ENCODE results near the gene SENP6.
"Not testable (repeated sequence)": the region's sequence is repeated elsewhere in the genome, so short reads cannot be mapped to it uniquely, and the experiment has no call there.

The SENP6 gene

GRCh38 chr6:75656479-75656878, 54.8 kb downstream of the SENP6 start:
- no peak for TF ChIP-seq CTCF (IDR thresholded peaks at IDR 0.05; ENCODE audit: insufficient read depth, low read depth, low read length, missing control alignments)
- no peak for DNase-seq (ENCODE audit: low read depth)
- no peak overlapping the region for H3K4me3 ChIP-seq (ENCODE audit: low read length)

- TF ChIP-seq CTCF (IDR thresholded peaks at IDR 0.05; ENCODE audit: insufficient read depth, low read depth, low read length, missing control alignments): no peak
- no peak overlapping the region for H3K4me3 ChIP-seq (ENCODE audit: low read length)
- DNase-seq (ENCODE audit: low read depth): no peak
Observed at GRCh38 chr6:75657327-75657726, 55.6 kb downstream of the SENP6 start.

GRCh38 chr6:75666592-75666991, 64.9 kb downstream of the SENP6 start:
- H3K4me3 ChIP-seq (ENCODE audit: low read length): no peak overlapping the region
- no peak for DNase-seq (ENCODE audit: low read depth)
- TF ChIP-seq CTCF (IDR thresholded peaks at IDR 0.05; ENCODE audit: insufficient read depth, low read depth, low read length, missing control alignments): no peak

GRCh38 chr6:75673884-75674283, 72.2 kb downstream of the SENP6 start:
- no peak for TF ChIP-seq CTCF (IDR thresholded peaks at IDR 0.05; ENCODE audit: insufficient read depth, low read depth, low read length, missing control alignments)
- H3K4me3 ChIP-seq (ENCODE audit: low read length): no peak overlapping the region
- no peak for DNase-seq (ENCODE audit: low read depth)

- no peak for TF ChIP-seq CTCF (IDR thresholded peaks at IDR 0.05; ENCODE audit: insufficient read depth, low read depth, low read length, missing control alignments)
- H3K4me3 ChIP-seq (ENCODE audit: low read length): no peak overlapping the region
- DNase-seq (ENCODE audit: low read depth): no peak
Observed at GRCh38 chr6:75676377-75676776, 74.7 kb downstream of the SENP6 start.

GRCh38 chr6:75682548-75682947, 80.9 kb downstream of the SENP6 start:
- not testable (repeated sequence) for DNase-seq (ENCODE audit: low read depth); H3K4me3 ChIP-seq (ENCODE audit: low read length)

- H3K4me3 ChIP-seq (ENCODE audit: low read length); DNase-seq (ENCODE audit: low read depth): not testable (repeated sequence)
Observed at GRCh38 chr6:75683005-75683404, 81.3 kb downstream of the SENP6 start.

GRCh38 chr6:75687535-75687934, 85.9 kb downstream of the SENP6 start:
- DNase-seq (ENCODE audit: low read depth); H3K4me3 ChIP-seq (ENCODE audit: low read length): not testable (repeated sequence)

- H3K4me3 ChIP-seq (ENCODE audit: low read length); DNase-seq (ENCODE audit: low read depth): not testable (repeated sequence)
Observed at GRCh38 chr6:75687937-75688336, 86.3 kb downstream of the SENP6 start.

All from epithelial cell of esophagus (primary cell).